H1 (cell line): ENCODE results near the gene INPP5A. TPM values are rescaled to one million over a fixed set of nuclear protein-coding genes. Genes with fewer than 3 reads are reported as not detected.

Experiments
- CHD7 ChIP-seq: fragments of 300-600 bp; sonication (generic); IDR thresholded peaks from 2 replicates; pipeline ENCODE4 v1.7.1; 2012; ENCODE audit warnings: low read length, moderate library complexity, mild to moderate bottlenecking, inconsistent platforms; ENCODE audit not compliant: insufficient replicate concordance
- polyA plus RNA-seq, 7 experiments: library from polyadenylated mRNA; depleted of rRNA in 3 of 7; stranded (reverse) in 5 of 7; unstranded in 2 of 7; fragments of >200 nt in 5 of 7; fragments of 200-250 nt in 2 of 7; gene quantifications; 1 replicate in 5 of 7; 2 replicates in 1 of 7; 4 replicates in 1 of 7; pipeline versions ENCODE4 v1.2.1 to v1.2.3, GENCODE V29; 2011 to 2013; ENCODE audit warnings: missing spikeins in 2 of 7, mixed read lengths in 2 of 7
- total RNA-seq: library from RNA; stranded (reverse); fragmentation: NEBNext Ultra II Directional; extraction: Animal tissue kit (Norgen Biotek cat#: 25700); gene quantifications from 2 replicates; pipeline ENCODE4 v1.2.1, GENCODE V29; 2021

Gene INPP5A
- total and polyA plus RNA-seq, 2 of the 8 experiments (the other 6 are each of a cell fraction or from before 2014, with no cell fraction given): 19.7 to 27.5 TPM

- no peak for TF ChIP-seq CHD7
Measured at GRCh38 chr10:132689721-132690360, 152.3 kb downstream of the INPP5A start (continued).
